T47D (cell line): ENCODE results near the gene TTC19.

ENCODE experiments used
- DNase-seq, 2 experiments: peaks; one replicate each; pipeline versions ENCODE4 v3.0.0 to v3.0.0-alpha.2; 2011 to 2012; ENCODE audit warnings: low read depth in 1 of 2, low spot score in 1 of 2
- JUND ChIP-seq: IDR thresholded peaks from 2 replicates; pipeline ENCODE4 v1.6.1; 2012; ENCODE audit warnings: low read depth
- in situ Hi-C: cut with HindIII; loops from 2 replicates; pipeline ENCODE4 v1.10.0; 2016; ENCODE audit warnings: low sequenced_read_pairs, low pct_unique_long_range_greater_than_20kb

TTC19 gene

GRCh38 chr17:15999141-15999973 is at the start of gene TTC19, which contains the start of gene ZSWIM7:
TTC19 (plus strand) TSS chr17:15999824; CDS start chr17:15999849, 25 bp downstream.
ZSWIM7 (minus strand) TSS chr17:15999704; CDS start chr17:15999594, 110 bp downstream.
- in situ Hi-C loops, result no loop called here
- no peak for TF ChIP-seq JUND
- DNase-seq, result peak; percentile 96

GRCh38 chr17:15951368-15952047 is 48.1 kb upstream of the TTC19 start:
- no peak for DNase-seq
- in situ Hi-C loops, result no loop called here
- TF ChIP-seq JUND, result no peak

DNA sequence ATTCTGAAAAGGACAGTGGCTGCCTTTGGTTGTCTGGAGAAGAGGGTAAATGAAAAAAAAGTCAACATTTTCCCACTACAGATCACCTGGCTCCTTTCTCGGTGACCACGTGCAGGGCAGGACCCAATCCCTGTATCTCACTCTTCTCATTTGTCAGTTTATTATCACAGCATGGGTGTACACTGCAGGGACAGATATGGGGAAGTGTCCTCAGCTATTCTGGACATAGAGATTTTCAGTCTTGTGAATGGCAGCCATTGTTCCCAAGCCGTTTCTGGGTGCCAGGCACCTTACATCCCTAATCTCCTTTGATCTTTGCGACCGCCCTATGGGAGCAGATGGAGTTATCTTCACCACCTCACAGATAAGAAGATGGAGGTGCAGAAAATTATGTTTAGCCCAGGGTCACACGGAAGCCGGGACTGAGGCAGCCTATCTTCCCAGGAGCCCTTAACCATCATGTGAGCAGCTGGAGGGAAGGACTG is 47.5 kb upstream of the TTC19 start:
- no peak for DNase-seq
- TF ChIP-seq JUND, result no peak
- in situ Hi-C loops, result no loop called here

DNA sequence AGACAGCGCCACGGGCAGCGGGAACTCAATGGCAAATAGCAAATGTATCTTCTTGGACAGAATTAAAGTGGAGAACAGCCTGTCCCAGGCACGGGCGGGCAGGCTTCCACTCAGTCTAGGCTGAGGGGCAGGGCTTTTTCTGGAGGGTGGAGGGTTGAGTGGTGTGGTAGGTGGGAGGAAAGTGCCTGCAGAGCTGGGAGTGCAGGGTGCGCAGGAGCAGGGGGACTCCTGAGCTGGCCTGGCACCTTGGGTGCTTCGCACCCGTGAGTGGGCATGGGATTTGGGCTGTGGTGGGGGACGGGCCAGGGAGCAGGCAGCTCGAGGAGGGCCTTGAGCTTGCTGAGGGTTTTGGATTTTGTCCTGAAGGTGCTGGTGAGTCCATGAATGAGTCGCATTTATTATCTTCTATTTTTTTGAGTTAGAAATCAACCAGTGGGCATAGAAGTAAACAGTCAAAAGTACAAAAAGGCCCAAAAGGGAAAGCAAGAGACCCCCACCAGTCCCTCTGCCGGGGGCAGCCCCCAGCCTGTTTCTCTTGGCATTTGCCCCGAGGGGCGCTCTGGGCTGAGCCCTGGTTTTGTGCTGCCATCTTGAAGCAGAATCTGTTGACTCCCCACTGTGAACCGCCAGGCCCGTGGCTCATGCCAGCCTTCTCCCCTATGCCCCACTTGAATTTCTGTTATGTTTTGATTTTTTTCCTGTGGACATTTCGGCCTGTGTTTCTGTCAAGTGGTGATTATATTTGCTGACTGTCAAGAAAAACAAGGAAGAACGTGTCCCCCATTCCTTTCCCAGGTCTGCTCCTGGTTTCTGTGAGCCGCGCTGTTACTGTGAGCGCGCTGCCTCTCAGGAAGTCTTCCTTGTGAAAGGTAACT is 46.5 kb upstream of the TTC19 start:
- TF ChIP-seq JUND, result no peak
- in situ Hi-C loops, result no loop called here
- no peak for DNase-seq

GRCh38 chr17:15954222-15954621 is 45.4 kb upstream of the TTC19 start:
- peak in 1 of 2 experiments; percentile 26 for DNase-seq
- in situ Hi-C loops, result no loop called here
- TF ChIP-seq JUND, result no peak

DNA sequence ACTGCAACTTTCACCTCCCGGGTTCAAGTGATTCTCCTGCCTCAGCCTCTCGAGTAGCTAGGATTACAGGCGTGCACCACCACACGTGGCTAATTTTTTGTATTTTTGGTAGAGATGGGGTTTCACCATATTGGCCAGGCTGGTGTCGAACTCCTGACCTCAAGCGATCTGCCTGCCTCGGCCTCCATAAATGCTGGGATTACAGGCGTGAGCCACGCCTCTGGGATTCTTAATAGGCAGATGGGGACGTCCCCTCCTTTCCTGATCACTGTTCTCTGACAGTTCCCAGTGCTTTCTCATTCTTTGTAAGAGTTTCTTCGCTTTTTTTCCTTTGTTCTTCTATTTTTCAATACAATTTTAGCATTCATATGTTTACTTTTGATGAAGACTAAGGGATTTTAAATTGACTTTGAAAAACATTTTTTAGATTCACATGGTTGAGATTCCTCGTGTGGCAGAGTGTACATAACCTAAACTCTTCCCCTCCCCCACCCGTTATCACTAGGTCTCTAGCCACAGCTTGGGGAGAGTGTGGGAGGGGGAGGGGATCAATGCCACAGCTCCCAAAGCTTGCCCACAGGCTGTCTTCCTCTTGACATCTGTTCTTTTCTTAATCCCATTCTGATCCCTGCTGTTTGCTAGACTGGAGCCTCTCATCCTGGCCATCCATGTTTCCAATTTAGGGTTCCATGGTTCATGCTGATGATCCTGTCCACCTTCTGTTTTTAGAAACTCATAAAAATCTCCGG is 43.7 kb upstream of the TTC19 start:
- in situ Hi-C loops, result no loop called here
- TF ChIP-seq JUND, result no peak
- no peak for DNase-seq

- in situ Hi-C loops, result no loop called here
- DNase-seq, result no peak
- TF ChIP-seq JUND, result no peak
Observed at GRCh38 chr17:15957206-15957605, 42.4 kb upstream of the TTC19 start.

DNA sequence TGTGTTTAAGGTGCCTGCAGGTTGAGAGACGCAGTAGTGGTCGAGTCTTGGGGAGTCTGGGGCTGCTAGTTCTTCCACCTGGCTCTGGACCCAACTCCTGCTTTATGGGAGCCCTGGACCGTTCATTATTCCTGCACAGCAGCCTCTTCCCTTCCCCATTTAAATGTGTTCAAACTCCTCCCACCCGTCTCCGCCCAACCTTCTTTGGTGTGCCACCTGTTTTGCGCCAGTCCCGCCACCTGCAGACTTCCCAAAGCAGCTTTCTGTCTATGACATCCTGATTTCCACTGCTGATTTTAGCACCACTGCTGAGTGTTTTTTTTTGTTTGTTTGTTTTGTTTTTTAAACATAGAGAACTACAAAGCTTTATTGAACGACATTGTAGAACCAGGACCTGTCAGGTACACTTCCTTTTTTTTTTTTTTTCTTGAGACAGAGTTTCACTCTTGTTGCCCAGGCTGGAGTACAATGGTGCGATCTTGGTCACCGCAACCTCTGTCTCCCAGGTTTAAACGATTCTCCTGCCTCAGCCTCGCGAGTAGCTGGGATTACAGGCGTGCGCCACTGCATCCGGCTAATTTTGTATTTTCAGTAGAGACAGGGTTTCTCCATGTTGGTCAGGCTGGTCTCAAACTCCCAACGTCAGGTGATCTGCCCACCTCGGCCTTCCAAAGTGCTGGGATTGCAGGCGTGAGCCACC is 41.9 kb upstream of the TTC19 start:
- no peak for DNase-seq
- in situ Hi-C loops, result no loop called here
- no peak for TF ChIP-seq JUND

DNA sequence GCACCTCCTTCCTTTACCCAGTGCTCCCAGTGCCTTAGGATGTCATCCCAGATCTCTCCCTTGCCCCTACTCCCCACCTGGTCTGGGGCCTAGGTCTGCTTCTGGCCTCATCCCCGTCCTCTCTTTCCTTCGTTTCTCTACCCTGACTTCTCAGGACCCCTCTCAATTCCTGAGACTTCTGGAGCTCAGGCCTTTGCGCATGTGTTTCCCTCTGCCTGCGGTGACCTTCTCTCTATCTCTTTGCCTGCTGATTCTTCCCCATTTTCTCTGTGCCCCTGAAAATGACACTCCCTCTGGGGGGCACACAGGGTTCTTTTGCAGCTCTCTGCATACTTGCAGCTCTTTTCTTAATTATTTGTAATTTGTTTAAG is 41.2 kb upstream of the TTC19 start:
- no peak for DNase-seq
- TF ChIP-seq JUND, result no peak
- in situ Hi-C loops, result no loop called here

DNA sequence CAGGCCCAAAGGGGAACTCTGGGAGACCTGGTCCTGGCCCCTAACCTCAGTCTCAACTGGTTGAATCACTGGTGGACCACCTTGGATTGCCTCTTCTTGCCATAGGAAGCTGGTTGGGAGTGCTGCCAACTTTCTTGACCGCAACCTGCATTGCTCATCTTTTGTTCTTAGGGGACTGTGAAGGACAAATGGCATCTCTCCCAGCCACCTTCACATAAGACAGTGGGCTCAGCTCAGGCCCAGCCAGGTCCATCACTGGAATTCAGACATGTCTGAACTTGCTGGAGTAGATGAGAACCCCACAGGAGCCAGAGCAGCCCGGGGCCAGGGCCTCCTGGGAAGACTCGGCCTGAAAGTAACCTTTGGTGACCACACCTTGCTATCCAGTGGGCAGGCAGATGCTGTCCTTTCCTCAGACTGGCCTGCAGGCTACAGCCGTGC is 35.9 kb upstream of the TTC19 start:
- in situ Hi-C loops, result no loop called here
- no peak for DNase-seq
- TF ChIP-seq JUND, result no peak

- TF ChIP-seq JUND, result no peak
- DNase-seq, result no peak
- in situ Hi-C loops, result no loop called here
Observed at GRCh38 chr17:15965528-15965927, 34.1 kb upstream of the TTC19 start.
